Measurements from ENCODE around the gene RUFY3.

Gene RUFY3

GRCh38 chr4:70705183-70706043 lies 16.4 kb upstream of the RUFY3 start:
- no peak overlapping the region for H2AK5ac ChIP-seq (ENCODE audit: low read length)
- H3K4me2 ChIP-seq (ENCODE audit: low read length) = peak overlapping the region; percentile 95
- H3K18ac ChIP-seq (ENCODE audit: low read length) = peak overlapping the region; percentile 98
- no peaks in the 10 kb centered on the region for H3K27me3 ChIP-seq (ENCODE audit: insufficient read depth, low read length)
- peak overlapping the region; percentile 95 for H2BK5ac ChIP-seq (ENCODE audit: low read depth, low read length, poor library complexity)
- H2BK120ac ChIP-seq (ENCODE audit: insufficient read depth, low read length, poor library complexity) = peak overlapping the region; percentile 47
- no CpG with 5 or more reads among the region's 86 CpGs for WGBS (ENCODE audit: extremely low coverage, insufficient coverage, insufficient read length)
- peak overlapping the region; percentile 86 for H3K9ac ChIP-seq (ENCODE audit: low read length)
- H3K23ac ChIP-seq (ENCODE audit: low read length) = no peak overlapping the region
- peak overlapping the region; percentile 65 for H2BK12ac ChIP-seq (ENCODE audit: low read length)
- peak; percentile 55 to 62 for DNase-seq
- peak overlapping the region; percentile 83 for H3K4me3 ChIP-seq (ENCODE audit: low read depth, low read length)
- H3K79me2 ChIP-seq (ENCODE audit: control insufficient read depth, insufficient read depth, low read length, poor library complexity) = peaks cover 11% of the 10 kb centered on the region
- H4K91ac ChIP-seq (ENCODE audit: low read depth, low read length) = peak overlapping the region; percentile 96
- peaks cover 16% of the 10 kb centered on the region for H3K79me1 ChIP-seq (ENCODE audit: low read length)
- H3K14ac ChIP-seq (ENCODE audit: low read length) = peak overlapping the region; percentile 96
- peaks cover 0 to 6% of the 10 kb centered on the region in 2 experiments for H3K4me1 ChIP-seq (ENCODE audit: control insufficient read depth in 1 of 2, insufficient read depth in 2 of 2, low read length in 2 of 2)
- H4K12ac ChIP-seq (ENCODE audit: low read depth, low read length) = peak overlapping the region; percentile 58
- H3K4ac ChIP-seq (ENCODE audit: low read depth, low read length) = peak overlapping the region; percentile 29
- H3K9me3 ChIP-seq (ENCODE audit: insufficient read depth, low read depth, low read length) = no peaks in the 10 kb centered on the region
- H2AFZ ChIP-seq (ENCODE audit: insufficient read depth, low read length, poor library complexity) = peak overlapping the region; percentile 98
- peak overlapping the region; percentile 96 for H4K8ac ChIP-seq (ENCODE audit: low read depth, low read length)
- H3K27ac ChIP-seq (ENCODE audit: low read depth, low read length) = peak overlapping the region; percentile 96
- H3K36me3 ChIP-seq (ENCODE audit: control insufficient read depth in 1 of 2, insufficient read depth in 2 of 2, low read length in 2 of 2) = no peaks in the 10 kb centered on the region

- Histone ChIP-seq H3K27ac (ENCODE audit: low read depth, low read length) (peak overlapping the region; percentile 96), H3K79me2 (ENCODE audit: control insufficient read depth, insufficient read depth, low read length, poor library complexity) (peaks cover 11% of the 10 kb centered on the region), H3K4ac (ENCODE audit: low read depth, low read length) (no peak overlapping the region), H3K4me2 (ENCODE audit: low read length) (peak overlapping the region; percentile 95), H4K91ac (ENCODE audit: low read depth, low read length) (peak overlapping the region; percentile 29), H3K36me3 (ENCODE audit: control insufficient read depth in 1 of 2, insufficient read depth in 2 of 2, low read length in 2 of 2) (no peaks in the 10 kb centered on the region), H3K4me1 (ENCODE audit: control insufficient read depth in 1 of 2, insufficient read depth in 2 of 2, low read length in 2 of 2) (peaks cover 0 to 6% of the 10 kb centered on the region in 2 experiments), H3K23ac (ENCODE audit: low read length) (no peak overlapping the region), H2AFZ (ENCODE audit: insufficient read depth, low read length, poor library complexity) (no peak overlapping the region), H3K4me3 (ENCODE audit: low read depth, low read length) (peak overlapping the region; percentile 83), H2AK5ac (ENCODE audit: low read length) (no peak overlapping the region), H4K12ac (ENCODE audit: low read depth, low read length) (peak overlapping the region; percentile 49), H3K9me3 (ENCODE audit: insufficient read depth, low read depth, low read length) (no peaks in the 10 kb centered on the region), H2BK12ac (ENCODE audit: low read length) (no peak overlapping the region), H2BK5ac (ENCODE audit: low read depth, low read length, poor library complexity) (peak overlapping the region; percentile 53), H3K14ac (ENCODE audit: low read length) (no peak overlapping the region), H2BK120ac (ENCODE audit: insufficient read depth, low read length, poor library complexity) (peak overlapping the region; percentile 47), H3K18ac (ENCODE audit: low read length) (peak overlapping the region; percentile 79), H3K27me3 (ENCODE audit: insufficient read depth, low read length) (no peaks in the 10 kb centered on the region), H3K79me1 (ENCODE audit: low read length) (peaks cover 16% of the 10 kb centered on the region), H4K8ac (ENCODE audit: low read depth, low read length) (no peak overlapping the region), H3K9ac (ENCODE audit: low read length) (peak overlapping the region; percentile 86)
- peak in 1 of 2 donors; percentile 29 for DNase-seq
- WGBS (ENCODE audit: extremely low coverage, insufficient coverage, insufficient read length) = no CpG with 5 or more reads among the region's 7 CpGs
These were observed 15.7 kb upstream of the RUFY3 start for GRCh38 chr4:70706044-70706461.

GRCh38 chr4:70706516-70706915 lies 15.2 kb upstream of the RUFY3 start:
- no peak overlapping the region for H3K18ac ChIP-seq (ENCODE audit: low read length)
- H4K8ac ChIP-seq (ENCODE audit: low read depth, low read length) = no peak overlapping the region
- no peak overlapping the region for H3K4me3 ChIP-seq (ENCODE audit: low read depth, low read length)
- H3K27me3 ChIP-seq (ENCODE audit: insufficient read depth, low read length) = no peaks in the 10 kb centered on the region
- H3K27ac ChIP-seq (ENCODE audit: low read depth, low read length) = peak overlapping the region; percentile 7
- no peak overlapping the region for H4K12ac ChIP-seq (ENCODE audit: low read depth, low read length)
- H3K79me1 ChIP-seq (ENCODE audit: low read length) = peaks cover 16% of the 10 kb centered on the region
- no peak overlapping the region for H2AK5ac ChIP-seq (ENCODE audit: low read length)
- no CpG with 5 or more reads among the region's 1 CpG for WGBS (ENCODE audit: extremely low coverage, insufficient coverage, insufficient read length)
- H3K4ac ChIP-seq (ENCODE audit: low read depth, low read length) = no peak overlapping the region
- no peak overlapping the region for H3K9ac ChIP-seq (ENCODE audit: low read length)
- no peak overlapping the region for H3K23ac ChIP-seq (ENCODE audit: low read length)
- peak overlapping the region; percentile 95 for H3K4me2 ChIP-seq (ENCODE audit: low read length)
- H4K91ac ChIP-seq (ENCODE audit: low read depth, low read length) = no peak overlapping the region
- peaks cover 0 to 6% of the 10 kb centered on the region in 2 experiments for H3K4me1 ChIP-seq (ENCODE audit: control insufficient read depth in 1 of 2, insufficient read depth in 2 of 2, low read length in 2 of 2)
- no peaks in the 10 kb centered on the region for H3K9me3 ChIP-seq (ENCODE audit: insufficient read depth, low read depth, low read length)
- no peaks in the 10 kb centered on the region for H3K36me3 ChIP-seq (ENCODE audit: control insufficient read depth in 1 of 2, insufficient read depth in 2 of 2, low read length in 2 of 2)
- peaks cover 11% of the 10 kb centered on the region for H3K79me2 ChIP-seq (ENCODE audit: control insufficient read depth, insufficient read depth, low read length, poor library complexity)
- H2BK5ac ChIP-seq (ENCODE audit: low read depth, low read length, poor library complexity) = no peak overlapping the region
- no peak overlapping the region for H2BK120ac ChIP-seq (ENCODE audit: insufficient read depth, low read length, poor library complexity)
- DNase-seq = no peak
- no peak overlapping the region for H2AFZ ChIP-seq (ENCODE audit: insufficient read depth, low read length, poor library complexity)
- H2BK12ac ChIP-seq (ENCODE audit: low read length) = no peak overlapping the region
- no peak overlapping the region for H3K14ac ChIP-seq (ENCODE audit: low read length)

GRCh38 chr4:70709611-70710205 lies 12.1 kb upstream of the RUFY3 start:
- Histone ChIP-seq H3K27ac (ENCODE audit: low read depth, low read length) (no peak overlapping the region), H2AFZ (ENCODE audit: insufficient read depth, low read length, poor library complexity) (no peak overlapping the region), H3K36me3 (ENCODE audit: control insufficient read depth in 1 of 2, insufficient read depth in 2 of 2, low read length in 2 of 2) (no peaks in the 10 kb centered on the region), H3K23ac (ENCODE audit: low read length) (no peak overlapping the region), H3K79me2 (ENCODE audit: control insufficient read depth, insufficient read depth, low read length, poor library complexity) (peaks cover 10% of the 10 kb centered on the region), H2AK5ac (ENCODE audit: low read length) (no peak overlapping the region), H3K79me1 (ENCODE audit: low read length) (peaks cover 12% of the 10 kb centered on the region), H3K9me3 (ENCODE audit: insufficient read depth, low read depth, low read length) (no peaks in the 10 kb centered on the region), H3K18ac (ENCODE audit: low read length) (no peak overlapping the region), H3K4me2 (ENCODE audit: low read length) (no peak overlapping the region), H4K91ac (ENCODE audit: low read depth, low read length) (no peak overlapping the region), H2BK12ac (ENCODE audit: low read length) (no peak overlapping the region), H3K14ac (ENCODE audit: low read length) (no peak overlapping the region), H2BK5ac (ENCODE audit: low read depth, low read length, poor library complexity) (no peak overlapping the region), H3K9ac (ENCODE audit: low read length) (no peak overlapping the region), H4K8ac (ENCODE audit: low read depth, low read length) (no peak overlapping the region), H3K4me3 (ENCODE audit: low read depth, low read length) (no peak overlapping the region), H3K4me1 (ENCODE audit: control insufficient read depth in 1 of 2, insufficient read depth in 2 of 2, low read length in 2 of 2) (peaks cover 0 to 6% of the 10 kb centered on the region in 2 experiments), H3K4ac (ENCODE audit: low read depth, low read length) (no peak overlapping the region), H4K12ac (ENCODE audit: low read depth, low read length) (no peak overlapping the region), H2BK120ac (ENCODE audit: insufficient read depth, low read length, poor library complexity) (no peak overlapping the region), H3K27me3 (ENCODE audit: insufficient read depth, low read length) (no peaks in the 10 kb centered on the region)
- no CpG with 5 or more reads among the region's 7 CpGs for WGBS (ENCODE audit: extremely low coverage, insufficient coverage, insufficient read length)
- no peak for DNase-seq
